Heart right ventricle (tissue), 16 donors: ENCODE measurements around the gene ARL2. TPM values are rescaled to one million over a fixed set of nuclear protein-coding genes. Genes with fewer than 3 reads are reported as not detected.
A peak's percentile ranks its signal among the peaks of the same experiment; 100 is the strongest.

Experiments used
- ATAC-seq, 8 donors: fragments of 200-7000 bp; cut with Tn5 transposase; one replicate each; pipeline ENCODE4 v1.9.1; 2020; ENCODE audit warnings: mild to moderate bottlenecking in 8 of 8, moderate library complexity in 8 of 8, moderate number of reproducible peaks in 1 of 8
- DNase-seq, 2 donors: peaks; one replicate each; pipeline ENCODE4 v3.0.0-alpha.2; 2020
- H3K27ac ChIP-seq, 10 donors: fragments of 200-600 bp; sonication (generic) in 2 of 10; one replicate each; pipeline versions ENCODE4 v1.5.0 to v1.8.0; 2020 to 2022; ENCODE audit warnings: mild to moderate bottlenecking in 3 of 10
- H3K27me3 ChIP-seq, 7 donors: fragments of 200-600 bp; one replicate each; pipeline ENCODE4 v1.8.0; 2021 to 2022; ENCODE audit warnings: mild to moderate bottlenecking in 2 of 7
- H3K36me3 ChIP-seq, 9 donors: fragments of 200-600 bp; sonication (generic) in 1 of 9; one replicate each; pipeline versions ENCODE4 v1.5.0 to v1.8.0; 2020 to 2022; ENCODE audit warnings: mild to moderate bottlenecking in 2 of 9
- H3K4me1 ChIP-seq, 9 donors: fragments of 200-600 bp; sonication (generic) in 1 of 9; one replicate each; pipeline versions ENCODE4 v1.5.0 to v1.8.0; 2020 to 2022; ENCODE audit warnings: mild to moderate bottlenecking in 4 of 9
- H3K4me3 ChIP-seq, 10 donors: fragments of 200-600 bp; sonication (generic) in 2 of 10; one replicate each; pipeline versions ENCODE4 v1.5.0 to v1.8.0; 2020 to 2022; ENCODE audit warnings: mild to moderate bottlenecking in 7 of 10, moderate library complexity in 2 of 10
- H3K9me3 ChIP-seq, 11 donors: fragments of 200-600 bp in 10 of 11; sonication (generic) in 2 of 11; one replicate each; pipeline versions ENCODE4 v1.5.0 to v1.8.0; 2013 to 2022; ENCODE audit warnings: mild to moderate bottlenecking in 2 of 11, control low read depth in 1 of 11, moderate library complexity in 1 of 11
- CTCF ChIP-seq, 9 donors: fragments of 200-600 bp; sonication (generic) in 2 of 9; IDR thresholded peaks; one replicate each; pipeline versions ENCODE4 v1.5.0 to v1.8.0; 2021 to 2022; ENCODE audit warnings: antibody characterized with exemption in 9 of 9, mild to moderate bottlenecking in 5 of 9, moderate library complexity in 1 of 9
- WGBS, 2 donors: extraction: QIAGEN DNeasy Blood & Tissue Kit; methylation state at CpG; one replicate each; pipeline ENCODE4 v1.1.7; 2013; ENCODE audit warnings: inconsistent platforms in 1 of 2; 5-methylcytosine and 5-hydroxymethylcytosine counted together
- intact Hi-C, 10 donors: fragments of 100-400 bp; cut with DNase I; formaldehyde crosslinking; loops; one replicate each; pipeline versions ENCODE4 v1.11.1 to v1.14.2; 2022
- polyA plus RNA-seq, 2 donors: library from polyadenylated mRNA; stranded (reverse); fragments of 200-250 nt; gene quantifications; one replicate each; pipeline ENCODE4 v1.2.3, GENCODE V29; 2013
- total RNA-seq, 10 donors: library from RNA; stranded (reverse); fragmentation: NEBNext Ultra II Directional in 3 of 10; extraction: Animal tissue kit (Norgen Biotek cat#: 25700) in 3 of 10; gene quantifications; one replicate each; pipeline versions ENCODE4 v1.2.1 to v1.2.4, GENCODE V29; 2021 to 2023
- donor health status: Arrhythmogenic right ventricular cardiomyopathy.
- donor health status: ischemic (EF 13 %, LVEDD 7.1; RV severe dilation, severe dysfunction).
- donor health status: healthy with polysubstance abuse.
- donor health status: DM: no; HTN: yes; CAD: no.
- donor health status: DM: no; HTN: no; CAD: no.
- donor health status: ischemic (EF 25% LVEDD 6.9; RV normal size, moderate dysfunction).
- donor health status: ischemic (EF 25% LVEDD 5.7; RV mildly dilated, moderate dysfunction).
- donor health status: healthy.
- donor health status: DM: yes; HTN: yes; CAD: no.
- donor health status: Ischemic cardiomyopathy.
- donor health status: ischemic (EF 35%, LVEDD 5.7; RV mildly dilated, moderate dysfunction).
- donor health status: nonischemic (EF 11% LVEDD 7.7; RV severe dilation, severe dysfunction).
- donor health status: DM: yes; HTN: yes; CAD: no.
- donor health status: PGD.
- donor health status: ischemic (EF 29% LVEDD 5.4; RV normal size, mild dysfunction).
- donor health status: nonischemic (EF 23%, LVEDD 6.1; RV moderate dilation, normal function).

The ARL2 gene
- total and polyA plus RNA-seq, 12 donors = 92.6 to 157 (median 117) TPM

GRCh38 chr11:65032216-65032615, 18.3 kb downstream of the ARL2 start:
- Histone ChIP-seq H3K9me3 (no peaks in the 10 kb centered on the region), H3K27me3 (no peaks in the 10 kb centered on the region), H3K27ac (no peak overlapping the region), H3K4me3 (no peak overlapping the region), H3K4me1 (peaks cover 0 to 25% (median 14%) of the 10 kb centered on the region in 9 donors), H3K36me3 (peaks cover 0 to 76% (median 44%) of the 10 kb centered on the region in 9 donors)
- intact Hi-C loops = no loop called here
- DNase-seq (no peak), ATAC-seq (no peak)
- TF ChIP-seq CTCF (IDR thresholded peaks at IDR 0.05) = no peak
- 79% methylated on average over 13 of the region's 13 CpGs for WGBS, 2 donors

- Histone ChIP-seq H3K4me3 (no peak overlapping the region), H3K27me3 (no peaks in the 10 kb centered on the region), H3K36me3 (peaks cover 0 to 92% (median 47%) of the 10 kb centered on the region in 9 donors), H3K9me3 (no peaks in the 10 kb centered on the region), H3K27ac (no peak overlapping the region), H3K4me1 (peaks cover 0 to 10% (median 0%) of the 10 kb centered on the region in 9 donors)
- intact Hi-C loops = no loop called here
- no peak for DNase-seq
- TF ChIP-seq CTCF (IDR thresholded peaks at IDR 0.05) = no peak
- WGBS, 2 donors = 91 to 94% methylated on average over 2 of the region's 2 CpGs
- no peak for ATAC-seq
These were observed 20.5 kb downstream of the ARL2 start for GRCh38 chr11:65034423-65034822.

GRCh38 chr11:65035579-65035978, 21.6 kb downstream of the ARL2 start:
- 81 to 86% methylated on average over 11 of the region's 11 CpGs for WGBS, 2 donors
- H3K27ac ChIP-seq = no peak overlapping the region
- no peaks in the 10 kb centered on the region for H3K9me3 ChIP-seq
- H3K4me1 ChIP-seq = peaks cover 0 to 16% (median 6%) of the 10 kb centered on the region in 9 donors
- intact Hi-C loops = no loop called here
- H3K27me3 ChIP-seq = no peaks in the 10 kb centered on the region
- ATAC-seq = no peak
- no peak for DNase-seq
- no peak overlapping the region for H3K4me3 ChIP-seq
- H3K36me3 ChIP-seq = peaks cover 0 to 93% (median 46%) of the 10 kb centered on the region in 9 donors
- no peak for TF ChIP-seq CTCF (IDR thresholded peaks at IDR 0.05)

DNA sequence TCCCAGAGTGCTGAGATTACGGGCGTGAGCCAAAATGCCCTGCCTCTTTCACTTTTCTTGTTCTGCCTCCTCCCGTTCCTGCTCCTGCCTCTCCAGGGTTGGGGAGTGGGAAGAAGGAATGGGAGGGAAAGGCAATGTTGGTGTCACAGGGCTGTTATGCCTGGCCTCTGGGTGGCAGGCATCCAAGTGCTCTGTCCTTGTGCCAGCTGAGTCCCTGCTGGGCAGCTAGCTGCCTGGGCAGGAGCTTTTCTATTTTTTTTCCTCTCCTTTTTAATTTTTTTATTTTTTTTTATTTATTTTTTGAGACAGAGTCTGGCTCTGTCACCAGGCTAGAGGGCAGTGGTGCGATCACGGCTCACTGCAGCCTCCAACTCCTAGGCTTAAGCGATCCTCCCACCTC, 23.0 kb downstream of the ARL2 start:
- peak overlapping the region in 4 of 10 donors; percentile 10 to 56 (median 23) for H3K27ac ChIP-seq
- DNase-seq = peak; percentile 62 to 76
- H3K27me3 ChIP-seq = no peaks in the 10 kb centered on the region
- peaks cover 0 to 79% (median 33%) of the 10 kb centered on the region in 9 donors for H3K36me3 ChIP-seq
- no peak overlapping the region for H3K4me3 ChIP-seq
- WGBS, 2 donors = 64 to 70% methylated on average over 6 of the region's 6 CpGs
- H3K4me1 ChIP-seq = peaks cover 0 to 20% (median 11%) of the 10 kb centered on the region in 9 donors
- ATAC-seq = no peak
- no peak for TF ChIP-seq CTCF (IDR thresholded peaks at IDR 0.05)
- intact Hi-C loops = no loop called here
- no peaks in the 10 kb centered on the region for H3K9me3 ChIP-seq
